Kidney tubule cell (primary cell): Measurements from ENCODE around the gene SFXN1.
A peak's percentile ranks its signal among the peaks of the same experiment; 100 is the strongest.

Experiments used
- DNase-seq: peaks from one replicate; pipeline ENCODE4 v3.0.0-alpha.2; 2018; ENCODE audit warnings: low spot score

SFXN1 gene

DNA sequence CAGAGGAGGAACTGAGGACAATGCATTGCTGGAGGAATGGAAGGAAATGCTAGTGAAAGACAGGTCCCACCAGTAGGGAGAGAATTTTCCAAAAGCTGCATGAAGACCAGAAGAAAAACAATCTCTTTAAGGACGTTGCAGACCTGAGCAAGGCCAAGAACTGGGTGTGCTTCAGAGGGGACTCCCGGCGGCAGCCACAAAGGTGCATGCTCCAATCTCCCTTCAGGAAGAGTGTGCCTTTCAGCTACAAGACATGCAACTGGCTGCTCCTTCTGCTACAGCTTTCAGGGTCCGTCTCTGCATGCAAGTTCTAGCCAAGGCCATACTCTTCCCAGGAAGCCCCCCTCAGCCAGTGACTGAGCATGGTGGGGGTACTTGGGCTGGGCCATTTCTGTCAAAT is 62.9 kb downstream of the SFXN1 start:
- DNase-seq = no peak

- DNase-seq = no peak
Measured at GRCh38 chr5:175542232-175542965, 64.0 kb downstream of the SFXN1 start.

GRCh38 chr5:175542966-175543235 is 64.5 kb downstream of the SFXN1 start:
- DNase-seq = no peak

DNA sequence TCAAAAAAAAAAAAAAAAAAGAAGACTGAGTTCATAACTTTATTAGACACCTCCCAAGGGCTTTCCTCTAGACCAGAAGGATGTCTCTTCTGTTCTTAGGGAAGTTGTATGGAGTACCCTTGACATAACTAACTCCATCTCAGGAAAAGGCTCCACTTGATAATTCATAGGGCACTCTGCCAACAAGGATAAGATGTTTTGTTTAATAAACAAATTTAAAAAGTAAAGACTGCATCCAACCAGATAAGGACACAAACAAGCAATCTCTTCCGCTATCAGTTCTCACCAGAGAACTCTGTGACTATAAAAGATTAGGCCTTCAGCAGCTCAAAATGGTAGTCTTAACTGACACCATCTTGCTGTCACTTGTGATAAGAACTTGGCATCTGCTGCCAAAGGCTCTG is 65.8 kb downstream of the SFXN1 start:
- DNase-seq = no peak

DNA sequence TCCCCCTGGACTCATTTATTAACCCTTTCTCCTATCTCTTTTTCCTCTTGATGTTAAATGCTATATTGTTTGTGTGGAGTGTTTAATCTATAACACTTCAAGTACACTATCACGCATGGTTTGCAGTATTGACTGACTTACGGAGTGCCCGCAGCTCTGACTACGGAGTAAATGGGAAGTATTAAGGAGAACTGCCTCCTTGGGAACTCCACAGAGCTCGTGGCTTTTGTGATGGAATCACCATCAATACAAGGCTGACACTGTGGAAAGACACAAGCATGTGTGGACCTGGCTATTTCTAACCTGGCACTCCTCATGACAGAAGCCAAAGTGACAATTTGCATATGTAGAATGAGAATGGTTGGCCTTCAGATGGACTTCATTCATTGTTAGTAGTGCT is 66.2 kb downstream of the SFXN1 start:
- DNase-seq = no peak

GRCh38 chr5:175547842-175548241 is 69.5 kb downstream of the SFXN1 start:
- no peak for DNase-seq

DNA sequence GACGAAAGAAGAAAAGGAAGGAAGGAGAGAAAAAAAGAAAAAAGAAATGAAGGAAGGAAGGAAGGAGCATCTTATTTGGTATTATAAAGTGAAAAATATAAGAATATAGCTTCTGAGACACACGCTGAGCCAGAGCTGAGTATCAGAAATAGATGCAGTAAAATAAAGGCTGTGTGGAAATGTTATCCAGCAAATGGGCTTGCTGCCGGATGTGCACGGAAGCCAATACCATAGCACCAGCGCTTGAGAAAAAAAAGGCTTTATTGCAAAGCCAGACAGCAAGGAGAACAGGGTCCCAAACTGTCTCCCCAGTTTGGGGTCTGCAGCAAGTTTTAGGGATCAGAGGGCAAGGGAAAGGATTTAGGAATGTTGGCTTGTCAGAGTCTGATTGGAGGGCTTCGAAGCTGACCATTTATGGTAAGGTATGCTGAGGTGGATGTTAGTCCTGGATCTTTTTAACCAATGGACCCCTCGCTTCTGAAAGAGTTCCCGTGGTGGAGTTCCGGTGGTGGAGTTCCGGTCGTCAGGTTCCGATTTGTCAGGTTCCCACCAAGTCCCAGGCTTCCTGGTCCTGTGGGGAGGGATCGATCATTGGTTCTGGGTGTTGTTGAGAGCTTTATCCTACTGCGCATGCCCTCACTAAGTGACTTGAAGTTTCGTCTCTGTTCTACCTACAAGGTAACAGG is 70.4 kb downstream of the SFXN1 start:
- no peak for DNase-seq

DNA sequence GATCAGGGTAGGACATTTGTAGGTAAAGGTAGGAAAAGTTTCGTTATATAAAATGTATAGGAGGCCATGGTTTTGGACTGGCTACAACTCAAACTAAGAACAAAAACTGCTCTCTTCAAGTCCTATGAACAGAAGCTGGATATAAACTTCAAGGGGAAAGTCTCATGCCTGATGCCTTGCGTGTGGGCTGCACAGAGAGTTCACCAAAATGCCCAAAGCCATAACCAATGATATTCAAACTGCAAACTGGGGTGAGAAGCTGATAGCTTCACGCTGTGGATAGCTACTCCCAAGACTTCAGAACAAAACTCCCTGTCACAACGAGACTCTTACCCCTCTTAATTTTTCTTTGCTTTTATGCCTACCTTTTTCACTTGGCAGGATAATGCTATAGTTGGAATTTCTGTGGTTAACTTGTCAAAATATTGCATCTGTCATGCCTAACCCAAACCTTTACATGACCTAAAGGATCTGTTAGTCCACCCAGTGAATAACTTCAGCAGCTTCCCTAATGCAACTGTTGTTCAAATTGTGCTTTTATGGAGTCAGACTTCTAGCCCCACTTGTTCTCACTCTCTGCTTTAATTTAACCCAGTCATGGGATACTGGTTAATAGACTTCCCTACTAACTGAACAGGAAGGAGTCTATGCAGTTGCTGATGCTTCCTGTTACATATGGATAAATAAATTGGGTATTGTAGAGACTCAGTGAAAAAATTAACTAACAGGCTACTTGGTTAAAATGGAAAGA is 71.9 kb downstream of the SFXN1 start:
- no peak for DNase-seq

DNA sequence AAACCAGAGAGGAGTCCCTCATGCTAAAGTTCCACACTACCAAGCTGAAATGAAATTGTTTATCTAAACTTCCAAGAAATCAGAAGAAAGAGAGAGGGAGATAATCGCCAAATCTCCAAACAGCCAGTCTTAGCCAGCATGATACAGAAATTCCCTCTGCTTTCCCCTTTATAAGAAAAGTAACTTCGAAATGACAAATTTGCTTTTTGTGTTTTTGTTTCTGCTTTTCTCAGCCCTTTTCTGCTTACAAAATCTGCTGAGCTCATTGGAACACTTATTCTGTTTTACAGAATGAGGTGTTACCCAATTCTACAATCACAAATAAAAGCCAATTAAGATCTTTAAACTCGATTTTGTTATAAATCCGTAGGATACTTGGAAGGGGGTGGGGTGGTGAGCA is 72.9 kb downstream of the SFXN1 start:
- DNase-seq = no peak

DNA sequence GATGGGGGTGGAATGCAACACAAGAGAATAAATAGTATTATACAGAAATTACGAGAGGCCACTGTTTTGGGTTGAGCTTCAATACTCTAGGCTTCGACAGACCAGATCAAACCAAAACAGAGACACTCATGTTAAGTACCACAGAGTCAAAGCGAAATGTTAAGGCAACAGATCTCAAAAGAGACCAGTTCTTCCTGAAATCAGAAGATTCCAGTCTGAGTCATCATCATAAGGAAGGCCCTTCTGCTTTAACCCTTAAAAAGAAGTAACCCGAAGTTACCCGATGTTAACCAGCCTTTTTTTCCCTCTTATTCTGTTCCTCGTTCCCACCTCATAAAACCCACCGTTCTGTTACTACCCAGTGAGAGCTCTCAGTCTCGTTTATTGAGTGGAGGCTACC is 75.9 kb downstream of the SFXN1 start:
- DNase-seq = no peak

- DNase-seq = no peak
Measured at GRCh38 chr5:175555168-175555785, 76.9 kb downstream of the SFXN1 start.

DNA sequence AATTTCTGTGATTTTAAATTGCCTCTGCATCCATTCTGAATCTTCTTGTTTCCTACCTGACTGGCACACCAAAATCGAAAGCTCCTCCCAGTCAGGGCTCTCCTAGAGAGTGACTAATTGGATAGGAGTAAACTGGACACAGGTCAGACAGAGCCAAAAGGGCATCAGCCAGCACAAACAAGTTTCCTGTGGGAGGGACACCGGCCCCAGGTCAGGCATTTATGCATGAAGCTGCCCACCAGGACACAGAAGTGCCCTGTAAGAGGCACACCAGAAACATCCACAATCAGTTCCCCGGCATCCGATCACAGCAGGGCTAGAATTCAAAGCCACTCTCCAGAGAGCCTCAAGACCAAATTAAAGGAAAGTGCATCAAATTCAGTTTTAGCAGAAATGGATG is 78.4 kb downstream of the SFXN1 start:
- no peak for DNase-seq

GRCh38 chr5:175557778-175558177 is 79.4 kb downstream of the SFXN1 start:
- no peak for DNase-seq

- DNase-seq = no peak
Measured at GRCh38 chr5:175558801-175559480, 80.6 kb downstream of the SFXN1 start.

- no peak for DNase-seq
Measured at GRCh38 chr5:175560011-175560410, 81.7 kb downstream of the SFXN1 start.

DNA sequence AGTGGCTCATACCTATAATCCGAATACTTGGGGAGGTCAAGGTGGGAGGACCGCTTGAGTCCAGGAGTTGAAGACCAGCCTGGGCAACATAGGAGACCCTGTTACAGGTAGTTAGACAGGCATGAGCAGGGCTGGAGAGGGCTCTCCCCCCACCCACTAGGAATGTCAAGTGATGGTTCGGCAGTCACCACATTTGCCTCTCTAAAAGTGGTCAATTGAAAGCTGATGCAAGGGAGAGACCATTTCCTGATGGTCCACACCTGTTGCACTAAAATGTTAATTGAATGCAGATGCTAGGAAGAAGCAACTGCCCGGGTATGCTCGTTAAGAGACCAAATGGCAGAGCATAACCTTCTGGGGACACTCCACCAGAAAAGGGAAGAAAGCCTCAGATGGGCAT is 82.7 kb downstream of the SFXN1 start:
- no peak for DNase-seq

- no peak for DNase-seq
Measured at GRCh38 chr5:175564716-175565115, 86.4 kb downstream of the SFXN1 start.

DNA sequence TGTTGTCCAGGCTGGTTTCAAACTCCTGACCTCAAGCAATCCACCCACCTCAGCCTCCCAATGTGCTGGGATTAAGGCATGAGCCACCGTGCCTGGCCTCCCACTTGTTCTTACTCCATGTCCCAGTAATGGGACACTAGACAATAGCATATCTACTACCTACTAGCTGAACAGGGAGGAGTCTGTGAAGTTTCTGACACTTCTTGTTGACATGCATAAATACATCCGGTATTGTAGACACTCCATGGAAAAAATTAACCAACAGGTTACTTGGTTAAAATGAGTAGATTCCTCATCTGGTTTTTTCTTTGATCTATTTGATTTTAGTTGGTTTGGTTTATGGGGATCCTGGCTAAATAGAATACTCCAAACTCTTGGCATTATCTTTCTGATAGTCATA is 88.3 kb downstream of the SFXN1 start:
- no peak for DNase-seq

DNA sequence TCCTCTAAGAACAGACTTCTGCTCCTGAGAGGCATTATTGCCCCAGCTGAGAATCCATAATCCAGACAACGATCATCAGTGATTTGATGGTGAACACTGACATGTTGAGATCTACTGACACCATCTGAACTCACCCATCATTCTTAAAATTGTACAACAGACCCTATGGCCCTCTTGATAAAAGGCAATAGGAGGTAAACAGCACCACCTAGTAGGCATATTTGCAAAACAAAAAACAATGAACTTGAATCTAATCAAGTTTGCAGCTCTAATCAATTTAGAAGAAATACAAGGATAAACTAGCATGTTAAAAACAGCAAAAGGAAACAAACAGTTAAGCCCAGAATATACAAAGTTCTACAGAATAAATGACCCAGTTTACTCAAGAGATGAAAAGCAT is 89.6 kb downstream of the SFXN1 start:
- DNase-seq = no peak

DNA sequence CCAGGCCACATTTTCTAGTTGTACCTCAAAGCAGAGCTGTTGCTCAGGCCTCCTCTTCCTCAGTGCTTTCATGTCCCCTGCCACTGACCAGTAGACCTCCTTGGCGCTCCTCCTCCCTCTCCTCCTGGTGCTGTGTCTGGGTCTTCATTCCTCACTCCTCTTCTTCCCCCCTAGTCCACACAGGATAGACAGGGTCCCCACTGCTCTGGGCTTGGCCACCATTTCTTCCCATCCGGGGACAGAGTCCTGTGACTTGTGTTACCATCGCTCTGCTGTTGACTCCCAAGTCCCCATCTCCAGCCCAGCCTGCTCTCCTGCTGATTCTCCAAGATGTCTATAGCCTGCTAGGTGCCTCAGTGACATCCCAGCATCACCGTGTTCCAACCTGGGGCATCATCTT is 91.3 kb downstream of the SFXN1 start:
- no peak for DNase-seq

GRCh38 chr5:175572886-175573285 is 94.5 kb downstream of the SFXN1 start:
- peak; percentile 67 for DNase-seq

DNA sequence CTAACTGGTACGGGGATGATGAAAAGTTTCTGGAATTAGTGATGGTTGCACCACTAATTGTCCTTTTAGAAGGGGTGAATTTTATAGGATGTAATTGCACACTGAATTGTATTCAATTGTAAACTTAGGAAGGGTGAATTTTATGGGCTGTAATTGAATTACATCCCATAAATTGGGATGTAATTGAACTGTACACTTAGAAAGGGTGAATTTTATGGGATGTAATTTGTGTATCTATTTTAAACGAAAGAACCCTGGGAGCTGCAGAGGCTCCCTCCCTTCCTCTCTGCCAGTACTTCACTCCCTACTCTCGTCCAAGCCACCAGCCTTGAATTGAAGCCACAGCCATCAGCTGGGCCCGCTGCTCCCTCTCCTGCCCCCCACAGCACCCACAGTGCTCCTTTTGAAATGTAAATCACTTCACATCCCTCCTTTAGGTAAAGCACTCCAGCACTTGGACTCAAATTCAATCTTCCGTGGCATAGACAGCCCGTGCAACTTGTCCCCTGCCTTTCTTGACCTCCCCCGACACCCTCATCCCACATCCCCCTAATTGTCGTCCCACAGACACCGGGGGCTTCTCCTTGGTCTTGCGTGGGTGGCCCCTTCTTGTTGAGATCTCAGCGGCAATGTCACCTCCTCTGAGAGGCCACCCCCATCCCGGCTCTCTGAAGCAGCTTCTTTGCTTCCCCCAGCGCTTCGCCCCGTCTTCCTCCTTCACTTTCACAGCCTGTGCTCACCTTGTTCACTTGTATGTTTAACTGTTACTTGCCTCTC is 95.3 kb downstream of the SFXN1 start:
- no peak for DNase-seq
